HEK293 (cell line): ENCODE measurements around the gene EDIL3.
A peak's percentile ranks its signal among the peaks of the same experiment; 100 is the strongest.

Source experiments
- CTCF ChIA-PET: fragments of 350-600 bp; formaldehyde crosslinking; extraction: SDS; loops from one replicate; lab custom pipeline; 2021; ENCODE audit warnings: antibody characterized with exemption; lab: Yijun Ruan, JAX
- POLR2A ChIA-PET: fragments of 300-600 bp; formaldehyde crosslinking; extraction: SDS; loops from one replicate; lab custom pipeline; 2020; ENCODE audit warnings: antibody characterized with exemption, inconsistent platforms; lab: Yijun Ruan, JAX
- H3K27ac ChIP-seq: fragments of 200-500 bp; sonication (Bioruptor generic); 2 replicates; pipeline ENCODE4 v1.5.1; 2014; ENCODE audit warnings: low read depth, low read length, control low read depth, inconsistent platforms; ENCODE audit errors: extremely low read depth
- H3K36me3 ChIP-seq, 2 experiments: fragments of 200-500 bp in 1 of 2; sonication (Bioruptor generic) in 1 of 2; 1 replicate in 1 of 2; 2 replicates in 1 of 2; pipeline ENCODE4 v1.5.1; 2014 to 2017; ENCODE audit warnings: inconsistent platforms in 2 of 2, low read length in 2 of 2; ENCODE audit not compliant: control insufficient read depth in 2 of 2, insufficient read depth in 1 of 2
- H3K4me1 ChIP-seq: fragments of 200-500 bp; sonication (Bioruptor generic); 2 replicates; pipeline ENCODE4 v1.5.1; 2014; ENCODE audit warnings: mild to moderate bottlenecking, low read length, inconsistent platforms; ENCODE audit not compliant: control insufficient read depth, insufficient read depth
- H3K4me3 ChIP-seq: 2 replicates; pipeline ENCODE4 v1.5.1; 2011; ENCODE audit warnings: low read depth, mild to moderate bottlenecking, control low read depth, low read length, moderate library complexity
- H3K9me3 ChIP-seq: fragments of 200-500 bp; sonication (Bioruptor generic); 2 replicates; pipeline ENCODE4 v1.5.1; 2014; ENCODE audit warnings: low read depth, low read length, inconsistent platforms; ENCODE audit not compliant: control insufficient read depth, insufficient read depth
- EGR2 ChIP-seq: fragments of 450-650 bp; formaldehyde crosslinking; IDR thresholded peaks from 2 replicates; pipeline ENCODE4 v1.5.1; 2016; ENCODE audit warnings: low read depth, missing biosample characterization, missing genetic modification characterization
- FEZF1 ChIP-seq: fragments of 450-650 bp; formaldehyde crosslinking; IDR thresholded peaks from 2 replicates; pipeline ENCODE4 v1.5.1; 2016; ENCODE audit warnings: missing biosample characterization, missing genetic modification characterization
- GLI4 ChIP-seq: fragments of 450-650 bp; formaldehyde crosslinking; IDR thresholded peaks from 2 replicates; pipeline ENCODE4 v1.5.1; 2016; ENCODE audit warnings: missing biosample characterization, missing genetic modification characterization
- KLF16 ChIP-seq: fragments of 450-650 bp; formaldehyde crosslinking; IDR thresholded peaks from 2 replicates; pipeline ENCODE4 v1.5.1; 2017; ENCODE audit warnings: missing biosample characterization, missing genetic modification characterization
- SETDB1 ChIP-seq: IDR thresholded peaks from one replicate; pipeline ENCODE4 v1.6.1; 2017; ENCODE audit warnings: mild to moderate bottlenecking, low read length, moderate library complexity, mixed read lengths; ENCODE audit not compliant: insufficient read length
- ZBTB17 ChIP-seq: fragments of 450-650 bp; formaldehyde crosslinking; IDR thresholded peaks from 2 replicates; pipeline ENCODE4 v1.5.1; 2016; ENCODE audit warnings: missing biosample characterization, missing genetic modification characterization
- ZFHX2 ChIP-seq: fragments of 450-650 bp; formaldehyde crosslinking; conservative IDR thresholded peaks from 2 replicates; pipeline ENCODE4 v1.5.1; 2016; ENCODE audit warnings: missing biosample characterization, missing genetic modification characterization
- ZFP37 ChIP-seq: fragments of 450-650 bp; formaldehyde crosslinking; IDR thresholded peaks from 2 replicates; pipeline ENCODE4 v1.5.1; 2016; ENCODE audit warnings: missing biosample characterization, missing genetic modification characterization
- ZNF132 ChIP-seq: fragments of 450-650 bp; formaldehyde crosslinking; IDR thresholded peaks from 2 replicates; pipeline ENCODE4 v1.5.1; 2017; ENCODE audit warnings: missing biosample characterization, missing genetic modification characterization, borderline replicate concordance
- ZNF133 ChIP-seq: fragments of 450-650 bp; formaldehyde crosslinking; IDR thresholded peaks from 2 replicates; pipeline ENCODE4 v1.5.1; 2016; ENCODE audit warnings: missing biosample characterization, missing genetic modification characterization
- ZNF169 ChIP-seq: fragments of 450-650 bp; formaldehyde crosslinking; IDR thresholded peaks from 2 replicates; pipeline ENCODE4 v1.5.1; 2016; ENCODE audit warnings: missing biosample characterization, missing genetic modification characterization
- ZNF223 ChIP-seq: fragments of 450-650 bp; formaldehyde crosslinking; IDR thresholded peaks from 2 replicates; pipeline ENCODE4 v1.5.1; 2016; ENCODE audit warnings: missing biosample characterization, missing genetic modification characterization
- ZNF26 ChIP-seq: fragments of 450-650 bp; formaldehyde crosslinking; IDR thresholded peaks from 2 replicates; pipeline ENCODE4 v1.5.1; 2016; ENCODE audit warnings: missing biosample characterization, missing genetic modification characterization
- ZNF416 ChIP-seq: fragments of 450-650 bp; formaldehyde crosslinking; IDR thresholded peaks from 2 replicates; pipeline ENCODE4 v1.5.1; 2016; ENCODE audit warnings: missing biosample characterization, missing genetic modification characterization
- ZNF529 ChIP-seq: fragments of 450-650 bp; formaldehyde crosslinking; IDR thresholded peaks from 2 replicates; pipeline ENCODE4 v1.5.1; 2017; ENCODE audit warnings: missing genetic modification characterization, missing biosample characterization; ENCODE audit not compliant: insufficient replicate concordance
- ZNF785 ChIP-seq: fragments of 450-650 bp; formaldehyde crosslinking; IDR thresholded peaks from 2 replicates; pipeline ENCODE4 v1.5.1; 2016; ENCODE audit warnings: missing biosample characterization, missing genetic modification characterization
- ZXDB ChIP-seq: fragments of 450-650 bp; formaldehyde crosslinking; IDR thresholded peaks from 2 replicates; pipeline ENCODE4 v1.5.1; 2016; ENCODE audit warnings: missing biosample characterization, missing genetic modification characterization
- TF ChIP-seq, protein P1 (sequence below): fragments of 450-650 bp; formaldehyde crosslinking; IDR thresholded peaks from 2 replicates; pipeline ENCODE4 v1.5.1; 2016; ENCODE audit warnings: missing biosample characterization, missing genetic modification characterization
- TF ChIP-seq, protein P2 (sequence below): fragments of 450-650 bp; formaldehyde crosslinking; IDR thresholded peaks from 2 replicates; pipeline ENCODE4 v1.5.1; 2016; ENCODE audit warnings: missing biosample characterization, missing genetic modification characterization
- TF ChIP-seq, protein P3 (sequence below): fragments of 450-650 bp; formaldehyde crosslinking; IDR thresholded peaks from 2 replicates; pipeline ENCODE4 v1.5.1; 2016; ENCODE audit warnings: missing biosample characterization, missing genetic modification characterization

Gene EDIL3

GRCh38 chr5:84433461-84433860 is 48.8 kb upstream of the EDIL3 start (continued):
- no peak for TF ChIP-seq KLF16
- no peak for TF ChIP-seq ZNF529 (tag by site-specific recombination)

- Histone ChIP-seq H3K4me3 (no peak overlapping the region), H3K27ac (no peak overlapping the region), H3K9me3 (no peaks in the 10 kb centered on the region), H3K36me3 (no peaks in the 10 kb centered on the region), H3K4me1 (peaks cover 4% of the 10 kb centered on the region; the same call in 1 of the 2 replicates)
- POLR2A ChIA-PET, result no interaction called here
- CTCF ChIA-PET, result no interaction called here
- 0 out of 2 replicates have a peak, but pooled peaks have one; percentile 12 for TF ChIP-seq EGR2 (tag by site-specific recombination)
- no peak for TF ChIP-seq ZNF785
- no peak for TF ChIP-seq ZBTB17
- TF ChIP-seq ZFHX2 (tag by site-specific recombination), result peak; percentile 43
- peak; percentile 35 for TF ChIP-seq FEZF1 (tag by site-specific recombination)
- no peak for TF ChIP-seq ZNF133 (tag by site-specific recombination)
- TF ChIP-seq, protein P1, sequence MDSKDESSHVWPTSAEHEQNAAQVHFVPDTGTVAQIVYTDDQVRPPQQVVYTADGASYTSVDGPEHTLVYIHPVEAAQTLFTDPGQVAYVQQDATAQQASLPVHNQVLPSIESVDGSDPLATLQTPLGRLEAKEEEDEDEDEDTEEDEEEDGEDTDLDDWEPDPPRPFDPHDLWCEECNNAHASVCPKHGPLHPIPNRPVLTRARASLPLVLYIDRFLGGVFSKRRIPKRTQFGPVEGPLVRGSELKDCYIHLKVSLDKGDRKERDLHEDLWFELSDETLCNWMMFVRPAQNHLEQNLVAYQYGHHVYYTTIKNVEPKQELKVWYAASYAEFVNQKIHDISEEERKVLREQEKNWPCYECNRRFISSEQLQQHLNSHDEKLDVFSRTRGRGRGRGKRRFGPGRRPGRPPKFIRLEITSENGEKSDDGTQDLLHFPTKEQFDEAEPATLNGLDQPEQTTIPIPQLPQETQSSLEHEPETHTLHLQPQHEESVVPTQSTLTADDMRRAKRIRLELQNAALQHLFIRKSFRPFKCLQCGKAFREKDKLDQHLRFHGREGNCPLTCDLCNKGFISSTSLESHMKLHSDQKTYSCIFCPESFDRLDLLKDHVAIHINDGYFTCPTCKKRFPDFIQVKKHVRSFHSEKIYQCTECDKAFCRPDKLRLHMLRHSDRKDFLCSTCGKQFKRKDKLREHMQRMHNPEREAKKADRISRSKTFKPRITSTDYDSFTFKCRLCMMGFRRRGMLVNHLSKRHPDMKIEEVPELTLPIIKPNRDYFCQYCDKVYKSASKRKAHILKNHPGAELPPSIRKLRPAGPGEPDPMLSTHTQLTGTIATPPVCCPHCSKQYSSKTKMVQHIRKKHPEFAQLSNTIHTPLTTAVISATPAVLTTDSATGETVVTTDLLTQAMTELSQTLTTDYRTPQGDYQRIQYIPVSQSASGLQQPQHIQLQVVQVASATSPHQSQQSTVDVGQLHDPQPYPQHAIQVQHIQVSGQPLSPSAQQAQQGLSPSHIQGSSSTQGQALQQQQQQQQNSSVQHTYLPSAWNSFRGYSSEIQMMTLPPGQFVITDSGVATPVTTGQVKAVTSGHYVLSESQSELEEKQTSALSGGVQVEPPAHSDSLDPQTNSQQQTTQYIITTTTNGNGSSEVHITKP, result 0 out of 2 replicates have a peak, but pooled peaks have one; percentile 14
These were observed 46.4 kb upstream of the EDIL3 start for GRCh38 chr5:84430863-84431663.

- POLR2A ChIA-PET, result no interaction called here
- TF ChIP-seq ZNF169 (tag by site-specific recombination) (no peak), ZNF785 (no peak)
- Histone ChIP-seq H3K4me3 (no peak overlapping the region), H3K4me1 (peaks cover 4% of the 10 kb centered on the region; the same call in 1 of the 2 replicates), H3K27ac (no peak overlapping the region), H3K9me3 (no peaks in the 10 kb centered on the region), H3K36me3 (no peaks in the 10 kb centered on the region)
- CTCF ChIA-PET, result no interaction called here
These were observed 45.4 kb upstream of the EDIL3 start for GRCh38 chr5:84430079-84430478.

- CTCF ChIA-PET, result no interaction called here
- TF ChIP-seq ZNF223 (tag by site-specific recombination) (no peak), ZNF132 (no peak), ZNF416 (no peak), ZFP37 (tag by site-specific recombination) (no peak), ZXDB (tag by site-specific recombination) (no peak), GLI4 (tag by site-specific recombination) (no peak), ZNF26 (no peak), SETDB1 (no peak)
- TF ChIP-seq, protein P2, sequence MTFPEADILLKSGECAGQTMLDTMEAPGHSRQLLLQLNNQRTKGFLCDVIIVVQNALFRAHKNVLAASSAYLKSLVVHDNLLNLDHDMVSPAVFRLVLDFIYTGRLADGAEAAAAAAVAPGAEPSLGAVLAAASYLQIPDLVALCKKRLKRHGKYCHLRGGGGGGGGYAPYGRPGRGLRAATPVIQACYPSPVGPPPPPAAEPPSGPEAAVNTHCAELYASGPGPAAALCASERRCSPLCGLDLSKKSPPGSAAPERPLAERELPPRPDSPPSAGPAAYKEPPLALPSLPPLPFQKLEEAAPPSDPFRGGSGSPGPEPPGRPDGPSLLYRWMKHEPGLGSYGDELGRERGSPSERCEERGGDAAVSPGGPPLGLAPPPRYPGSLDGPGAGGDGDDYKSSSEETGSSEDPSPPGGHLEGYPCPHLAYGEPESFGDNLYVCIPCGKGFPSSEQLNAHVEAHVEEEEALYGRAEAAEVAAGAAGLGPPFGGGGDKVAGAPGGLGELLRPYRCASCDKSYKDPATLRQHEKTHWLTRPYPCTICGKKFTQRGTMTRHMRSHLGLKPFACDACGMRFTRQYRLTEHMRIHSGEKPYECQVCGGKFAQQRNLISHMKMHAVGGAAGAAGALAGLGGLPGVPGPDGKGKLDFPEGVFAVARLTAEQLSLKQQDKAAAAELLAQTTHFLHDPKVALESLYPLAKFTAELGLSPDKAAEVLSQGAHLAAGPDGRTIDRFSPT (tag by site-specific recombination), result no peak
- TF ChIP-seq, protein P3, sequence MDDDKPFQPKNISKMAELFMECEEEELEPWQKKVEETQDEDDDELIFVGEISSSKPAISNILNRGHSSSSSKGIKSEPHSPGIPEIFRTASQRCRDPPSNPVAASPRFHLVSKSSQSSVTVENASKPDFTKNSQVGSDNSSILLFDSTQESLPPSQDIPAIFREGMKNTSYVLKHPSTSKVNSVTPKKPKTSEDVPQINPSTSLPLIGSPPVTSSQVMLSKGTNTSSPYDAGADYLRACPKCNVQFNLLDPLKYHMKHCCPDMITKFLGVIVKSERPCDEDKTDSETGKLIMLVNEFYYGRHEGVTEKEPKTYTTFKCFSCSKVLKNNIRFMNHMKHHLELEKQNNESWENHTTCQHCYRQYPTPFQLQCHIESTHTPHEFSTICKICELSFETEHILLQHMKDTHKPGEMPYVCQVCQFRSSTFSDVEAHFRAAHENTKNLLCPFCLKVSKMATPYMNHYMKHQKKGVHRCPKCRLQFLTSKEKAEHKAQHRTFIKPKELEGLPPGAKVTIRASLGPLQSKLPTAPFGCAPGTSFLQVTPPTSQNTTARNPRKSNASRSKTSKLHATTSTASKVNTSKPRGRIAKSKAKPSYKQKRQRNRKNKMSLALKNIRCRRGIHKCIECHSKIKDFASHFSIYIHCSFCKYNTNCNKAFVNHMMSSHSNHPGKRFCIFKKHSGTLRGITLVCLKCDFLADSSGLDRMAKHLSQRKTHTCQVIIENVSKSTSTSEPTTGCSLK (tag by site-specific recombination), result no peak
These were observed 40.7 kb upstream of the EDIL3 start for GRCh38 chr5:84425365-84425881.

More at GRCh38 chr5:84425365-84425881, 40.7 kb upstream of the EDIL3 start:
- H3K9me3 ChIP-seq, result no peaks in the 10 kb centered on the region
- H3K4me1 ChIP-seq, result no peaks in the 10 kb centered on the region
- H3K27ac ChIP-seq, result no peak overlapping the region
- no peak overlapping the region for H3K4me3 ChIP-seq
- POLR2A ChIA-PET, result no interaction called here
- H3K36me3 ChIP-seq, result no peaks in the 10 kb centered on the region
